ENCODE results near the gene CCDC174.
"Not testable (repeated sequence)": the region's sequence is repeated elsewhere in the genome, so short reads cannot be mapped to it uniquely, and the experiment has no call there.

CCDC174 gene

GRCh38 chr3:14627815-14628214, 23.7 kb upstream of the CCDC174 start:
- DNase-seq: no peak

- DNase-seq: no peak
Measured at GRCh38 chr3:14628406-14628805, 23.2 kb upstream of the CCDC174 start.

- no peak for DNase-seq
Measured at GRCh38 chr3:14630404-14631100, 21.0 kb upstream of the CCDC174 start.

- DNase-seq: no peak
Measured at GRCh38 chr3:14631101-14631497, 20.5 kb upstream of the CCDC174 start.

- DNase-seq: no peak
Measured at GRCh38 chr3:14631687-14632441, 19.7 kb upstream of the CCDC174 start.

GRCh38 chr3:14632442-14632930, 19.1 kb upstream of the CCDC174 start:
- no peak for DNase-seq

GRCh38 chr3:14633417-14633816, 18.1 kb upstream of the CCDC174 start:
- DNase-seq: no peak

- DNase-seq: no peak
Measured at GRCh38 chr3:14633819-14634424, 17.6 kb upstream of the CCDC174 start.

- no peak for DNase-seq
Measured at GRCh38 chr3:14634763-14635400, 16.7 kb upstream of the CCDC174 start.

GRCh38 chr3:14636496-14637087, 15.0 kb upstream of the CCDC174 start:
- no peak for DNase-seq

GRCh38 chr3:14640157-14640562, 11.4 kb upstream of the CCDC174 start:
- DNase-seq: no peak

- no peak for DNase-seq
Measured at GRCh38 chr3:14640734-14641133, 10.8 kb upstream of the CCDC174 start.

- no peak for DNase-seq
Measured at GRCh38 chr3:14641346-14641745, 10.2 kb upstream of the CCDC174 start.

- DNase-seq: no peak
Measured at GRCh38 chr3:14645453-14645852, 6.1 kb upstream of the CCDC174 start.

GRCh38 chr3:14646131-14646573, 5.4 kb upstream of the CCDC174 start:
- DNase-seq: no peak

- DNase-seq: no peak
Measured at GRCh38 chr3:14646589-14647413, 4.8 kb upstream of the CCDC174 start.

- DNase-seq: no peak
Measured at GRCh38 chr3:14647976-14648955, 3.3 kb upstream of the CCDC174 start.

GRCh38 chr3:14649466-14649865, 2.1 kb upstream of the CCDC174 start:
- DNase-seq: no peak

GRCh38 chr3:14650193-14650592, 1.4 kb upstream of the CCDC174 start:
- DNase-seq: no peak

- not testable (repeated sequence) for DNase-seq
Measured at GRCh38 chr3:14652360-14652907, 872 bp downstream of the CCDC174 start.
